HL-60/S4 treated with retinoic acid at 250 ng/mL for 4 days and 3 days (cell line): ENCODE data around the gene EIF2B1.

Source experiments
- in situ Hi-C: fragments of 300-500 bp; cut with MboI; formaldehyde crosslinking; loops from 2 replicates; pipeline ENCODE4 v1.7.0; 2022; ENCODE audit warnings: low sequenced_read_pairs

Gene EIF2B1

GRCh38 chr12:123571343-123571813, 62.1 kb downstream of the EIF2B1 start:
- in situ Hi-C loops, result no loop called here
